Breast epithelium (tissue), 3 donors: ENCODE results near the gene UPF3A.

Experiments
- CTCF ChIP-seq, 3 donors: fragments of 450-650 bp; IDR thresholded peaks; one replicate each; pipeline ENCODE4 v1.5.1; 2016 to 2017; ENCODE audit warnings: antibody characterized with exemption in 3 of 3, mild to moderate bottlenecking in 3 of 3, moderate library complexity in 3 of 3
- POLR2AphosphoS5 ChIP-seq, 3 donors: sonication (generic); formaldehyde crosslinking; IDR thresholded peaks; one replicate each; pipeline ENCODE4 v1.6.1; 2017; ENCODE audit warnings: antibody characterized with exemption in 3 of 3

- no peak for TF ChIP-seq CTCF (IDR thresholded peaks at IDR 0.05)
- TF ChIP-seq POLR2AphosphoS5 (IDR thresholded peaks at IDR 0.05) = no peak
Observed at GRCh38 chr13:114283576-114283975, 2.2 kb downstream of the UPF3A start.
